H1 (cell line): ENCODE data around the gene ADRA2C. TPM values are rescaled to one million over a fixed set of nuclear protein-coding genes. Genes with fewer than 3 reads are reported as not detected.

Experiments used
- BACH1 ChIP-seq: IDR thresholded peaks from 2 replicates; pipeline ENCODE4 v1.6.1; 2012; ENCODE audit warnings: low read length, improper control_type of control experiment
- CTBP2 ChIP-seq: IDR thresholded peaks from 2 replicates; pipeline ENCODE4 v1.7.0; 2011; ENCODE audit warnings: borderline replicate concordance, mild to moderate bottlenecking, moderate library complexity, mixed read lengths, low read length; ENCODE audit not compliant: insufficient read depth, insufficient read length
- HDAC6 ChIP-seq: IDR thresholded peaks from one replicate; pipeline ENCODE4 v1.7.1; 2012; ENCODE audit warnings: low read depth, mild to moderate bottlenecking, inconsistent platforms, low read length, moderate library complexity
- MAX ChIP-seq: IDR thresholded peaks from 2 replicates; pipeline ENCODE4 v1.6.1; 2012; ENCODE audit warnings: inconsistent platforms
- NRF1 ChIP-seq: IDR thresholded peaks from 2 replicates; pipeline ENCODE4 v1.6.1; 2011; ENCODE audit warnings: mild to moderate bottlenecking, low read depth, low read length, improper control_type of control experiment
- POU5F1 ChIP-seq: IDR thresholded peaks from 2 replicates; pipeline ENCODE4 v1.6.1; 2011; ENCODE audit warnings: low read depth, mild to moderate bottlenecking, low read length, moderate library complexity
- SIX5 ChIP-seq: IDR thresholded peaks from 2 replicates; pipeline ENCODE4 v1.6.1; 2011; ENCODE audit warnings: mild to moderate bottlenecking, low read depth, low read length
- polyA plus RNA-seq, 7 experiments: library from polyadenylated mRNA; depleted of rRNA in 3 of 7; stranded (reverse) in 5 of 7; unstranded in 2 of 7; fragments of >200 nt in 5 of 7; fragments of 200-250 nt in 2 of 7; gene quantifications; 1 replicate in 5 of 7; 2 replicates in 1 of 7; 4 replicates in 1 of 7; pipeline versions ENCODE4 v1.2.1 to v1.2.3, GENCODE V29; 2011 to 2013; ENCODE audit warnings: missing spikeins in 2 of 7, mixed read lengths in 2 of 7
- total RNA-seq: library from RNA; stranded (reverse); fragmentation: NEBNext Ultra II Directional; extraction: Animal tissue kit (Norgen Biotek cat#: 25700); gene quantifications from 2 replicates; pipeline ENCODE4 v1.2.1, GENCODE V29; 2021

Gene ADRA2C
- total and polyA plus RNA-seq, 2 of the 8 experiments (the other 6 are each of a cell fraction or from before 2014, with no cell fraction given), result 14.6 to 14.8 TPM

- TF ChIP-seq POU5F1 (no peak), BACH1 (no peak), SIX5 (no peak), HDAC6 (no peak), MAX (no peak), CTBP2 (no peak), NRF1 (no peak)
Observed at GRCh38 chr4:3816256-3816825, 50.2 kb downstream of the ADRA2C start (continued).
